HCT116 (cell line): Measurements from ENCODE around the gene PADI2. TPM values are rescaled to one million over a fixed set of nuclear protein-coding genes. Genes with fewer than 3 reads are reported as not detected.

Source experiments
- ATAC-seq: fragments of 200-7000 bp; cut with Tn5 transposase; 2 replicates; pipeline ENCODE4 v1.9.1; 2020; ENCODE audit warnings: mild to moderate bottlenecking, moderate library complexity
- BruUV-seq: library from RNA; stranded (reverse); fragments of 400-500 nt; replicated peaks from 2 replicates; lab custom pipeline; 2021; lab: Mats Ljungman, UMichigan
- CTCF ChIA-PET: fragments of 300-600 bp; sonication (Branson Sonifier 250); formaldehyde crosslinking; loops from one replicate; lab custom pipeline; 2021; ENCODE audit warnings: antibody characterized with exemption; lab: Charles Lee
- POLR2A ChIA-PET: fragments of 300-600, 350-600 bp; sonication (Branson Sonifier 250); formaldehyde crosslinking; loops from one replicate; lab custom pipeline; 2021; ENCODE audit warnings: antibody characterized with exemption; lab: Charles Lee
- RAD21 ChIA-PET, 2 experiments: fragments of 300-600 bp; sonication (Branson Sonifier 250); formaldehyde crosslinking; loops; one replicate each; lab custom pipeline; 2023; ENCODE audit warnings: low total read pairs in 2 of 2; ENCODE audit not compliant: uncharacterized antibody in 2 of 2, unreplicated experiment in 2 of 2, low non-redundant PET in 1 of 2; lab: Charles Lee
- DNase-seq: peaks from one replicate; pipeline ENCODE4 v3.0.0-alpha.2; 2010; ENCODE audit warnings: low read depth, low spot score
- H2AFZ ChIP-seq: fragments of 200-600 bp; shearing (Covaris generic), sonication (generic); 2 replicates; pipeline ENCODE4 v1.6.1; 2017; ENCODE audit warnings: low read depth, mixed run types, mixed read lengths, antibody characterized with exemption, low read length; ENCODE audit not compliant: poor library complexity, severe bottlenecking
- H3K27ac ChIP-seq: 2 replicates; pipeline ENCODE4 v1.5.1; 2012; ENCODE audit warnings: low read depth, low read length
- H3K27me3 ChIP-seq: fragments of 200-600 bp; sonication (generic); 2 replicates; pipeline ENCODE4 v1.6.1; 2016; ENCODE audit warnings: mixed run types, low read length, mixed read lengths; ENCODE audit not compliant: insufficient read depth
- H3K36me3 ChIP-seq, 2 experiments: fragments of 200-500 bp in 1 of 2; fragments of 200-600 bp in 1 of 2; sonication (Bioruptor generic) in 1 of 2; sonication (generic) in 1 of 2; 2 replicates each; pipeline versions ENCODE4 v1.5.1 to v1.6.1; 2014 to 2016; ENCODE audit warnings: low read length in 2 of 2, inconsistent platforms in 1 of 2, mixed read lengths in 1 of 2, mixed run types in 1 of 2; ENCODE audit not compliant: insufficient read depth in 2 of 2, control insufficient read depth in 1 of 2
- H3K4me1 ChIP-seq, 2 experiments: fragments of 200-600 bp in 1 of 2; sonication (generic) in 1 of 2; 2 replicates each; pipeline versions ENCODE4 v1.5.1 to v1.6.1; 2012 to 2017; ENCODE audit warnings: low read length in 2 of 2, inconsistent platforms in 1 of 2, mild to moderate bottlenecking in 1 of 2, mixed read lengths in 1 of 2, mixed run types in 1 of 2, moderate library complexity in 1 of 2; ENCODE audit not compliant: insufficient read depth in 2 of 2, control insufficient read depth in 1 of 2
- H3K4me2 ChIP-seq: fragments of 200-600 bp; sonication (generic); 2 replicates; pipeline ENCODE4 v1.6.1; 2017; ENCODE audit warnings: mixed run types, low read length, mixed read lengths
- H3K4me3 ChIP-seq, 2 experiments: fragments of 200-600 bp in 1 of 2; sonication (generic) in 1 of 2; replicated peaks in 1 of 2; 2 replicates each; pipeline ENCODE4 v1.5.1; 2011 to 2016; ENCODE audit warnings: low read length in 2 of 2, control low read depth in 1 of 2, low read depth in 1 of 2, mild to moderate bottlenecking in 1 of 2, mixed read lengths in 1 of 2, mixed run types in 1 of 2
- H3K79me2 ChIP-seq: fragments of 200-600 bp; sonication (generic); 2 replicates; pipeline ENCODE4 v1.6.1; 2017; ENCODE audit warnings: mild to moderate bottlenecking, mixed run types, low read length, moderate library complexity, mixed read lengths; ENCODE audit not compliant: insufficient read depth
- H3K9ac ChIP-seq: fragments of 200-600 bp; sonication (generic); 2 replicates; pipeline ENCODE4 v1.6.1; 2016; ENCODE audit warnings: low read length, mixed read lengths
- H3K9me2 ChIP-seq: fragments of 200-600 bp; sonication (generic), shearing (Covaris generic); 2 replicates; pipeline ENCODE4 v1.6.1; 2017; ENCODE audit warnings: mixed run types, mild to moderate bottlenecking, moderate library complexity; ENCODE audit not compliant: insufficient read depth
- H3K9me3 ChIP-seq, 2 experiments: fragments of 200-500 bp in 1 of 2; fragments of 200-600 bp in 1 of 2; sonication (Bioruptor generic) in 1 of 2; sonication (generic) in 1 of 2; 2 replicates each; pipeline ENCODE4 v1.6.1; 2014 to 2017; ENCODE audit warnings: low read length in 2 of 2, mixed read lengths in 2 of 2, inconsistent platforms in 1 of 2, low read depth in 1 of 2, mild to moderate bottlenecking in 1 of 2, mixed run types in 1 of 2, moderate library complexity in 1 of 2; ENCODE audit not compliant: control insufficient read depth in 1 of 2, insufficient read depth in 1 of 2
- H4K20me1 ChIP-seq: fragments of 200-600 bp; sonication (generic), shearing (Covaris generic); 2 replicates; pipeline ENCODE4 v1.6.1; 2017; ENCODE audit warnings: mixed run types, mild to moderate bottlenecking, moderate library complexity; ENCODE audit not compliant: insufficient read depth
- CEBPB ChIP-seq: IDR thresholded peaks from 2 replicates; pipeline ENCODE4 v1.6.1; 2012; ENCODE audit warnings: low read depth
- CTCF ChIP-seq, 3 experiments: fragments of 200-600 bp in 1 of 3; sonication (generic) in 1 of 3; IDR thresholded peaks in 2 of 3; conservative IDR thresholded peaks in 1 of 3; 2 replicates each; pipeline ENCODE4 v1.5.1; 2012 to 2017; ENCODE audit warnings: low read depth in 2 of 3, low read length in 2 of 3, antibody characterized with exemption in 1 of 3, borderline replicate concordance in 1 of 3, control low read depth in 1 of 3, mild to moderate bottlenecking in 1 of 3, mixed read lengths in 1 of 3, mixed run types in 1 of 3, moderate library complexity in 1 of 3; ENCODE audit not compliant: insufficient read depth in 1 of 3
- EGR1 ChIP-seq: IDR thresholded peaks from 2 replicates; pipeline ENCODE4 v1.6.1; 2012; ENCODE audit warnings: low read depth
- EZH2phosphoT487 ChIP-seq: fragments of 200-600 bp; IDR thresholded peaks from 2 replicates; pipeline ENCODE4 v1.6.1; 2018; ENCODE audit warnings: antibody characterized with exemption, borderline replicate concordance
- RAD21 ChIP-seq: IDR thresholded peaks from 2 replicates; pipeline ENCODE4 v1.6.1; 2012; ENCODE audit warnings: low read depth, mild to moderate bottlenecking
- REST ChIP-seq: IDR thresholded peaks from 2 replicates; pipeline ENCODE4 v1.6.1; 2012; ENCODE audit warnings: low read depth
- SIN3A ChIP-seq: IDR thresholded peaks from 2 replicates; pipeline ENCODE4 v1.6.1; 2012; ENCODE audit warnings: low read depth
- SP1 ChIP-seq: IDR thresholded peaks from 2 replicates; pipeline ENCODE4 v1.6.1; 2012; ENCODE audit warnings: low read depth
- TCF7L2 ChIP-seq: IDR thresholded peaks from 2 replicates; pipeline ENCODE4 v1.7.0; 2011; ENCODE audit warnings: borderline replicate concordance, inconsistent platforms; ENCODE audit not compliant: insufficient read depth, insufficient read length; ENCODE audit errors: extremely low read depth
- intact Hi-C: fragments of 100-400 bp; cut with micrococcal nuclease; formaldehyde crosslinking; loops from 2 replicates; pipeline ENCODE4 v1.10.0; 2022
- total RNA-seq: library from RNA; stranded (reverse); gene quantifications from one replicate; pipeline ENCODE4 v1.2.1, GENCODE V29; 2021; ENCODE audit not compliant: unreplicated experiment

Gene PADI2
- total RNA-seq, 1 experiment from 2014 or later: 2.7 TPM

GRCh38 chr1:17020502-17020901, 98.7 kb downstream of the PADI2 start:
- H3K27ac ChIP-seq: no peak overlapping the region
- ATAC-seq: no peak
- no TSS peak for BruUV-seq
- no peaks in the 10 kb centered on the region for H3K9me2 ChIP-seq
- peaks cover 46 to 56% of the 10 kb centered on the region in 2 experiments; a peak in 3 of 4 replicates for H3K36me3 ChIP-seq
- H2AFZ ChIP-seq: no peak overlapping the region
- TF ChIP-seq EZH2phosphoT487 (no peak), CTCF (IDR thresholded peaks at IDR 0.05 in 2 of 3, conservative IDR thresholded peaks at IDR 0.05 in 1 of 3; ENCODE audit: borderline replicate concordance in 1 of 3, insufficient read depth in 1 of 3, low read depth in 2 of 3, low read length in 2 of 3) (no peak), SIN3A (no peak), SP1 (no peak), CEBPB (no peak)
- TF ChIP-seq, all 23 proteins: peak for 0
- CTCF ChIA-PET: no interaction called here
- intact Hi-C loops: no loop called here
- RAD21 ChIA-PET: no interaction called here
- H3K27me3 ChIP-seq: no peaks in the 10 kb centered on the region
- no peak overlapping the region for H3K9ac ChIP-seq
- H4K20me1 ChIP-seq: no peaks in the 10 kb centered on the region
- no peaks in the 10 kb centered on the region for H3K9me3 ChIP-seq
- H3K4me1 ChIP-seq: peaks cover 0 to 7% of the 10 kb centered on the region in 2 experiments; a peak in 2 of 4 replicates
- DNase-seq: no peak
- no peak overlapping the region for H3K4me2 ChIP-seq
- POLR2A ChIA-PET: no interaction called here
- H3K79me2 ChIP-seq: no peaks in the 10 kb centered on the region
- H3K4me3 ChIP-seq: no peak overlapping the region

GRCh38 chr1:17018849-17019248, 100.4 kb downstream of the PADI2 start:
- Histone ChIP-seq H2AFZ (no peak overlapping the region), H3K9me2 (no peaks in the 10 kb centered on the region), H3K4me2 (no peak overlapping the region), H3K9ac (no peak overlapping the region), H4K20me1 (no peaks in the 10 kb centered on the region), H3K27me3 (no peaks in the 10 kb centered on the region), H3K79me2 (no peaks in the 10 kb centered on the region), H3K4me3 (no peak overlapping the region), H3K9me3 (no peaks in the 10 kb centered on the region), H3K36me3 (peaks cover 41 to 45% of the 10 kb centered on the region in 2 experiments; a peak in 3 of 4 replicates), H3K27ac (no peak overlapping the region), H3K4me1 (peaks cover 0 to 7% of the 10 kb centered on the region in 2 experiments; a peak in 2 of 4 replicates)
- DNase-seq (no peak), ATAC-seq (no peak)
- BruUV-seq: no TSS peak
- ChIA-PET POLR2A (no interaction called here), RAD21 (no interaction called here), CTCF (no interaction called here)
- intact Hi-C loops: no loop called here
- TF ChIP-seq SP1 (no peak), REST (no peak), RAD21 (no peak), EZH2phosphoT487 (no peak), EGR1 (no peak), TCF7L2 (no peak), CEBPB (no peak)
